Loucy (cell line): ENCODE measurements around the gene MYO3A.

Source experiments
- H2AFZ ChIP-seq: fragments of 200-600 bp; sonication (generic); 2 replicates; pipeline ENCODE4 v1.6.0; 2016; ENCODE audit warnings: antibody characterized with exemption, mild to moderate bottlenecking, low read length, moderate library complexity
- H3F3A ChIP-seq: fragments of 200-600 bp; 2 replicates; pipeline ENCODE4 v1.6.0; 2016; ENCODE audit warnings: antibody characterized with exemption, low read depth, mild to moderate bottlenecking
- H3K27me3 ChIP-seq: fragments of 200-600 bp; sonication (generic); 2 replicates; pipeline ENCODE4 v1.6.1; 2014; ENCODE audit warnings: low read length, mild to moderate bottlenecking; ENCODE audit not compliant: insufficient read depth, poor library complexity, severe bottlenecking
- H3K36me3 ChIP-seq: fragments of 200-600 bp; sonication (generic); 2 replicates; pipeline ENCODE4 v1.6.1; 2016; ENCODE audit warnings: low read length; ENCODE audit not compliant: insufficient read depth
- H3K4me1 ChIP-seq: fragments of 200-600 bp; sonication (generic); 2 replicates; pipeline ENCODE4 v1.5.1; 2014; ENCODE audit warnings: low read length, mild to moderate bottlenecking; ENCODE audit not compliant: insufficient read depth, poor library complexity, severe bottlenecking
- H3K4me2 ChIP-seq: fragments of 200-600 bp; sonication (generic); 2 replicates; pipeline ENCODE4 v1.6.0; 2014; ENCODE audit warnings: antibody characterized with exemption, low read length, low read depth, mild to moderate bottlenecking; ENCODE audit not compliant: poor library complexity, severe bottlenecking
- H3K4me3 ChIP-seq: fragments of 200-600 bp; sonication (generic); 2 replicates; pipeline ENCODE4 v1.5.1; 2014; ENCODE audit warnings: low read length, mild to moderate bottlenecking, mixed read lengths; ENCODE audit not compliant: poor library complexity, severe bottlenecking
- H3K79me2 ChIP-seq: fragments of 200-600 bp; sonication (generic); 2 replicates; pipeline ENCODE4 v1.6.1; 2014; ENCODE audit warnings: low read length; ENCODE audit not compliant: insufficient read depth
- H3K9ac ChIP-seq: fragments of 200-600 bp; sonication (generic); 2 replicates; pipeline ENCODE4 v1.6.0; 2014; ENCODE audit warnings: mild to moderate bottlenecking, low read depth, low read length, moderate library complexity; ENCODE audit not compliant: poor library complexity, severe bottlenecking
- H3K9me2 ChIP-seq: fragments of 200-600 bp; sonication (generic); replicated peaks from 2 replicates; pipeline ENCODE4 v1.6.1; 2016; ENCODE audit warnings: low read depth, low read length, mixed read lengths
- H3K9me3 ChIP-seq: fragments of 200-600 bp; sonication (generic); 2 replicates; pipeline ENCODE4 v1.6.1; 2014; ENCODE audit warnings: mild to moderate bottlenecking, antibody characterized with exemption, low read length, low read depth; ENCODE audit not compliant: insufficient read depth
- H4K20me1 ChIP-seq: fragments of 200-600 bp; sonication (generic); 2 replicates; pipeline ENCODE4 v1.6.0; 2014; ENCODE audit warnings: antibody characterized with exemption, low read length, mild to moderate bottlenecking; ENCODE audit not compliant: insufficient read depth, poor library complexity, severe bottlenecking
- EZH2phosphoT487 ChIP-seq: fragments of 200-600 bp; IDR thresholded peaks from 2 replicates; pipeline ENCODE4 v1.6.1; 2018; ENCODE audit warnings: antibody characterized with exemption, mild to moderate bottlenecking, moderate library complexity, borderline replicate concordance
- TF ChIP-seq, protein P1 (sequence below): fragments of 200-600 bp; sonication (generic); conservative IDR thresholded peaks from 2 replicates; pipeline ENCODE4 v1.5.1; 2014; ENCODE audit warnings: mild to moderate bottlenecking, antibody characterized with exemption, low read length

MYO3A gene

DNA sequence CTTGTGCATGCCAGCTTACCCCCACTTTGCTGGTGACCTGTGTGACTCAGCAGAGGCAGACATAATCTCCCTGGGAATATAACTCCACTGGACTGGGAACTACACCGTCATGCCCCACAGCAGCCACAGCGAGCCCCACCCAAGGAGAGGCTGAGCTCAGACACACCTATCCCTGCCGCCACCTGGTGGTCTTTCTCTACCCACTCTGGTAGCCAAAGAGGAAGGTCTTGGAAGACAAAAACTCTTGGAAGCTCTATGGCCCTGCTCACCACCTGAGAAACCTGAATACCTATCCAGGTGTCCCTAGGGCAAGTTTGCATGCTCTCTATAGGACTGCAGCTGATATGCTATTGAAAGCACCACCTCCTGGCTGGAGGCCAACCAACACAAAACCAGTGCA lies 48.1 kb downstream of the MYO3A start:
- TF ChIP-seq EZH2phosphoT487 = no peak
- TF ChIP-seq, protein P1, sequence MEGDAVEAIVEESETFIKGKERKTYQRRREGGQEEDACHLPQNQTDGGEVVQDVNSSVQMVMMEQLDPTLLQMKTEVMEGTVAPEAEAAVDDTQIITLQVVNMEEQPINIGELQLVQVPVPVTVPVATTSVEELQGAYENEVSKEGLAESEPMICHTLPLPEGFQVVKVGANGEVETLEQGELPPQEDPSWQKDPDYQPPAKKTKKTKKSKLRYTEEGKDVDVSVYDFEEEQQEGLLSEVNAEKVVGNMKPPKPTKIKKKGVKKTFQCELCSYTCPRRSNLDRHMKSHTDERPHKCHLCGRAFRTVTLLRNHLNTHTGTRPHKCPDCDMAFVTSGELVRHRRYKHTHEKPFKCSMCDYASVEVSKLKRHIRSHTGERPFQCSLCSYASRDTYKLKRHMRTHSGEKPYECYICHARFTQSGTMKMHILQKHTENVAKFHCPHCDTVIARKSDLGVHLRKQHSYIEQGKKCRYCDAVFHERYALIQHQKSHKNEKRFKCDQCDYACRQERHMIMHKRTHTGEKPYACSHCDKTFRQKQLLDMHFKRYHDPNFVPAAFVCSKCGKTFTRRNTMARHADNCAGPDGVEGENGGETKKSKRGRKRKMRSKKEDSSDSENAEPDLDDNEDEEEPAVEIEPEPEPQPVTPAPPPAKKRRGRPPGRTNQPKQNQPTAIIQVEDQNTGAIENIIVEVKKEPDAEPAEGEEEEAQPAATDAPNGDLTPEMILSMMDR = no peak
- Histone ChIP-seq H3K9ac (no peak overlapping the region), H3K27me3 (no peaks in the 10 kb centered on the region), H3F3A (no peaks in the 10 kb centered on the region), H3K4me3 (no peak overlapping the region), H3K9me3 (no peaks in the 10 kb centered on the region), H4K20me1 (no peaks in the 10 kb centered on the region), H3K4me2 (no peak overlapping the region), H2AFZ (no peak overlapping the region), H3K9me2 (no peaks in the 10 kb centered on the region), H3K79me2 (no peaks in the 10 kb centered on the region), H3K36me3 (no peaks in the 10 kb centered on the region), H3K4me1 (no peaks in the 10 kb centered on the region)

DNA sequence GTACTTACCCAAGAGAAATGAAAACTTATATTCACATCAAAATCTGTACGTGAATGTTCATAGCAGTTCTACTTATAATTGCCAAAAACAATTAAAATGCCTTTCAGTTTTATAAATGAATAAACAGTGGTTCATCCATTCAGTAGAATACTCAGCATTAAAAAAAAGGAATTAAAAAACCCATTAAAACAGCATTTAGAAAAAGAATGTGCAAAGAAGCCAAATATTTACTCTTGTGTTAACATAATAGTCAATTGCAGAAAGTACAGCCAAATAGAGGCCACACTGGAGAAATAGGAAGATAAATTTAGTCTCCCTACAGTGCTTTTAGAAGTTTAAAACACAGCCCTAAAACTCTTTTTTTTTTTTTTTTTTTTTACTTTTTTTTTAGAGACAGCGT lies 54.6 kb downstream of the MYO3A start:
- no peak overlapping the region for H3K4me2 ChIP-seq
- TF ChIP-seq, protein P1 = no peak
- TF ChIP-seq EZH2phosphoT487 = no peak
- no peak overlapping the region for H3K9ac ChIP-seq
- no peaks in the 10 kb centered on the region for H3K9me3 ChIP-seq
- no peaks in the 10 kb centered on the region for H3K9me2 ChIP-seq
- no peaks in the 10 kb centered on the region for H3K36me3 ChIP-seq
- no peak overlapping the region for H2AFZ ChIP-seq
- no peaks in the 10 kb centered on the region for H3F3A ChIP-seq
- H3K4me1 ChIP-seq = no peaks in the 10 kb centered on the region
- H3K27me3 ChIP-seq = no peaks in the 10 kb centered on the region
- H3K4me3 ChIP-seq = no peak overlapping the region
- H3K79me2 ChIP-seq = no peaks in the 10 kb centered on the region
- H4K20me1 ChIP-seq = no peaks in the 10 kb centered on the region

DNA sequence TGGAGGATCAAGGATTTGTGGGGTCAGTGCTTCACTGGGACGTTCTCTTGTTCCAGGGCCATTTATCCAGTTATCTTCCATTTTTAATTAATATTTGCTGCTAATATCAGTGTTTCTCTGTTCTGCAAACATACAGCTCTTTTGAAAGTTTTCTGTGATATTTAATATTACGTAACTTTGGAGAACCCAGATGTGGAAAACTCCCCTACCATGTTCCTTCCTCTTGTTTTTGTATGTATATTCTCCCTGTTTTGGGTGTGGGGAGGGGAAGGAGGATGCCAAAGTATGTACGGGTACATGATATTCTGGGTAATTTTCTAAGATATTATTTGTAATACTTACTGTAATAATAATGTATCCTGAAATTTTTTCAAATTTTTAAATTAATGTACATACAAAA lies 55.9 kb downstream of the MYO3A start:
- no peak overlapping the region for H3K9ac ChIP-seq
- TF ChIP-seq, protein P1 = no peak
- no peak for TF ChIP-seq EZH2phosphoT487
- no peaks in the 10 kb centered on the region for H3K36me3 ChIP-seq
- no peaks in the 10 kb centered on the region for H3F3A ChIP-seq
- H3K9me3 ChIP-seq = no peaks in the 10 kb centered on the region
- no peaks in the 10 kb centered on the region for H3K4me1 ChIP-seq
- no peak overlapping the region for H3K4me3 ChIP-seq
- no peaks in the 10 kb centered on the region for H3K79me2 ChIP-seq
- no peak overlapping the region for H2AFZ ChIP-seq
- H3K4me2 ChIP-seq = no peak overlapping the region
- no peaks in the 10 kb centered on the region for H4K20me1 ChIP-seq
- H3K27me3 ChIP-seq = no peaks in the 10 kb centered on the region
- H3K9me2 ChIP-seq = no peaks in the 10 kb centered on the region
